ENCODE data around the gene MYO18B. TPM values are rescaled to one million over a fixed set of nuclear protein-coding genes. Genes with fewer than 3 reads are reported as not detected.

Gene MYO18B
- total RNA-seq, 1 experiment from 2014 or later = 0.05 TPM

GRCh38 chr22:25990940-25991339 is 249.0 kb downstream of the MYO18B start:
- H2AFZ ChIP-seq (ENCODE audit: low read depth, low read length, poor library complexity, severe bottlenecking) = no peak overlapping the region
- TF ChIP-seq ZBTB33 (IDR thresholded peaks at IDR 0.05; ENCODE audit: extremely low read depth, insufficient replicate concordance, low read length) = no peak
- TF ChIP-seq SIN3A (IDR thresholded peaks at IDR 0.05; ENCODE audit: low read depth) = no peak
- TF ChIP-seq FOSL1 (IDR thresholded peaks at IDR 0.05; ENCODE audit: low read depth) = no peak
- TF ChIP-seq YY1 (IDR thresholded peaks at IDR 0.05; ENCODE audit: extremely low read depth, insufficient replicate concordance, low read depth, low read length) = no peak
- TF ChIP-seq EGR1 (IDR thresholded peaks at IDR 0.05; ENCODE audit: low read depth) = no peak
- TF ChIP-seq MAX (IDR thresholded peaks at IDR 0.05) = no peak
- TF ChIP-seq JUND (IDR thresholded peaks at IDR 0.05) = no peak
- no peaks in the 10 kb centered on the region for H3K36me3 ChIP-seq (ENCODE audit: control insufficient read depth in 1 of 2, insufficient read depth in 2 of 2, low read length in 2 of 2)
- DNase-seq (ENCODE audit: low read depth, low spot score) (no peak), ATAC-seq (no peak)
- RAD21 ChIA-PET (ENCODE audit: low non-redundant PET in 1 of 2, low total read pairs in 2 of 2, uncharacterized antibody in 2 of 2, unreplicated experiment in 2 of 2) = no interaction called here
- H3K27me3 ChIP-seq (ENCODE audit: insufficient read depth, low read length) = peaks cover 32% of the 10 kb centered on the region
- H3K9me3 ChIP-seq (ENCODE audit: control insufficient read depth in 1 of 2, insufficient read depth in 1 of 2, low read depth in 1 of 2, low read length in 2 of 2) = no peaks in the 10 kb centered on the region
- no peak overlapping the region for H3K4me3 ChIP-seq (replicated peaks in 1 of 2; ENCODE audit: low read depth in 1 of 2, low read length in 2 of 2)
- no peak overlapping the region for H3K27ac ChIP-seq (ENCODE audit: low read depth, low read length)
- no peaks in the 10 kb centered on the region for H4K20me1 ChIP-seq (ENCODE audit: insufficient read depth)
- no peaks in the 10 kb centered on the region for H3K79me2 ChIP-seq (ENCODE audit: insufficient read depth, low read length)
- intact Hi-C loops (cut with micrococcal nuclease) = no loop called here
- H3K9me2 ChIP-seq (ENCODE audit: insufficient read depth) = no peaks in the 10 kb centered on the region
- H3K4me2 ChIP-seq (ENCODE audit: low read length) = no peak overlapping the region
- no TSS peak for BruUV-seq (replicated peaks)
- CTCF ChIA-PET = no interaction called here
- H3K4me1 ChIP-seq (ENCODE audit: control insufficient read depth in 1 of 2, insufficient read depth in 2 of 2, low read length in 2 of 2) = no peaks in the 10 kb centered on the region
- POLR2A ChIA-PET = no interaction called here
- H3K9ac ChIP-seq (ENCODE audit: low read length) = no peak overlapping the region

GRCh38 chr22:25992331-25992730 is 250.3 kb downstream of the MYO18B start:
- ATAC-seq = no peak
- H3K27me3 ChIP-seq (ENCODE audit: insufficient read depth, low read length) = peaks cover 28% of the 10 kb centered on the region; the same call in 1 of the 2 replicates
- no peak overlapping the region for H3K9ac ChIP-seq (ENCODE audit: low read length)
- H3K4me3 ChIP-seq (replicated peaks in 1 of 2; ENCODE audit: low read depth in 1 of 2, low read length in 2 of 2) = no peak overlapping the region
- H3K9me2 ChIP-seq (ENCODE audit: insufficient read depth) = no peaks in the 10 kb centered on the region
- ChIA-PET RAD21 (ENCODE audit: low non-redundant PET in 1 of 2, low total read pairs in 2 of 2, uncharacterized antibody in 2 of 2, unreplicated experiment in 2 of 2) (no interaction called here), POLR2A (no interaction called here), CTCF (no interaction called here)
- H3K4me1 ChIP-seq (ENCODE audit: control insufficient read depth in 1 of 2, insufficient read depth in 2 of 2, low read length in 2 of 2) = no peaks in the 10 kb centered on the region
- H4K20me1 ChIP-seq (ENCODE audit: insufficient read depth) = no peaks in the 10 kb centered on the region
- H3K27ac ChIP-seq (ENCODE audit: low read depth, low read length) = no peak overlapping the region
- no peak overlapping the region for H3K4me2 ChIP-seq (ENCODE audit: low read length)
- H2AFZ ChIP-seq (ENCODE audit: low read depth, low read length, poor library complexity, severe bottlenecking) = no peak overlapping the region
- DNase-seq (ENCODE audit: low read depth, low spot score) = no peak
- H3K9me3 ChIP-seq (ENCODE audit: control insufficient read depth in 1 of 2, insufficient read depth in 1 of 2, low read depth in 1 of 2, low read length in 2 of 2) = no peaks in the 10 kb centered on the region
- intact Hi-C loops (cut with micrococcal nuclease) = no loop called here
- no TSS peak for BruUV-seq (replicated peaks)
- TF ChIP-seq FOSL1 (IDR thresholded peaks at IDR 0.05; ENCODE audit: low read depth) (no peak), CBX3 (IDR thresholded peaks at IDR 0.05; ENCODE audit: low read depth) (no peak), POLR2AphosphoS5 (IDR thresholded peaks at IDR 0.05; ENCODE audit: low read depth, low read length) (no peak), EZH2phosphoT487 (IDR thresholded peaks at IDR 0.05; ENCODE audit: borderline replicate concordance) (no peak), ELF1 (IDR thresholded peaks at IDR 0.05; ENCODE audit: borderline replicate concordance, low read depth) (no peak), YY1 (IDR thresholded peaks at IDR 0.05; ENCODE audit: extremely low read depth, insufficient replicate concordance, low read depth, low read length) (no peak), REST (IDR thresholded peaks at IDR 0.05; ENCODE audit: low read depth) (no peak), SIN3A (IDR thresholded peaks at IDR 0.05; ENCODE audit: low read depth) (no peak), ZNF274 (IDR thresholded peaks at IDR 0.05; ENCODE audit: low read depth, low read length) (no peak), RAD21 (IDR thresholded peaks at IDR 0.05; ENCODE audit: low read depth) (no peak)
- H3K79me2 ChIP-seq (ENCODE audit: insufficient read depth, low read length) = no peaks in the 10 kb centered on the region
- no peaks in the 10 kb centered on the region for H3K36me3 ChIP-seq (ENCODE audit: control insufficient read depth in 1 of 2, insufficient read depth in 2 of 2, low read length in 2 of 2)
